Neural progenitor cell (in vitro differentiated cells): ENCODE data around the gene IQGAP2. TPM values are rescaled to one million over a fixed set of nuclear protein-coding genes. Genes with fewer than 3 reads are reported as not detected.

Experiments used
- DNase-seq: peaks from one replicate; pipeline ENCODE4 v3.0.0-alpha.2; 2016; ENCODE audit warnings: low spot score
- H2AFZ ChIP-seq: fragments of 200-600 bp; sonication (generic); replicated peaks from 2 replicates; pipeline ENCODE4 v1.6.1; 2016; ENCODE audit warnings: antibody characterized with exemption
- H3F3A ChIP-seq: fragments of 200-600 bp; sonication (generic); 2 replicates; pipeline ENCODE4 v1.6.1; 2016; ENCODE audit warnings: antibody characterized with exemption, low read depth
- H3K27ac ChIP-seq: fragments of 200-600 bp; sonication (generic); 2 replicates; pipeline ENCODE4 v1.5.1; 2016; ENCODE audit warnings: mild to moderate bottlenecking
- H3K27me3 ChIP-seq: fragments of 200-600 bp; sonication (generic); 2 replicates; pipeline ENCODE4 v1.6.1; 2016; ENCODE audit warnings: mild to moderate bottlenecking, moderate library complexity
- H3K36me3 ChIP-seq: fragments of 200-600 bp; sonication (generic); 2 replicates; pipeline ENCODE4 v1.5.1; 2016
- H3K4me1 ChIP-seq: fragments of 200-600 bp; sonication (generic); 2 replicates; pipeline ENCODE4 v1.6.1; 2016; ENCODE audit warnings: mixed run types
- H3K4me2 ChIP-seq: fragments of 200-600 bp; sonication (generic); 2 replicates; pipeline ENCODE4 v1.6.1; 2016
- H3K4me3 ChIP-seq: fragments of 200-600 bp; sonication (generic); 2 replicates; pipeline ENCODE4 v1.5.1; 2016
- H3K79me2 ChIP-seq: fragments of 200-600 bp; sonication (generic); 2 replicates; pipeline ENCODE4 v1.6.1; 2016; ENCODE audit warnings: low read depth
- H3K9ac ChIP-seq: fragments of 200-600 bp; sonication (generic); 2 replicates; pipeline ENCODE4 v1.6.1; 2016
- H3K9me3 ChIP-seq: fragments of 200-600 bp; sonication (generic); 2 replicates; pipeline ENCODE4 v1.5.1; 2016; ENCODE audit warnings: low read depth
- H4K20me1 ChIP-seq: fragments of 200-600 bp; sonication (generic); 2 replicates; pipeline ENCODE4 v1.6.1; 2016; ENCODE audit warnings: low read depth
- H3K27ac Mint-ChIP-seq: 3 replicates; pipeline ENCODE4 v1.8.0; 2021; ENCODE audit warnings: mixed read lengths
- H3K27me3 Mint-ChIP-seq: 2 replicates; pipeline ENCODE4 v1.8.0; 2022; ENCODE audit warnings: low read depth, mild to moderate bottlenecking, inconsistent platforms, moderate library complexity, mixed read lengths; ENCODE audit not compliant: insufficient read depth
- H3K36me3 Mint-ChIP-seq: 3 replicates; pipeline ENCODE4 v1.8.0; 2021; ENCODE audit warnings: mixed read lengths
- H3K4me1 Mint-ChIP-seq: 3 replicates; pipeline ENCODE4 v1.8.0; 2021; ENCODE audit warnings: mixed read lengths
- H3K4me3 Mint-ChIP-seq: 3 replicates; pipeline ENCODE4 v1.8.0; 2021; ENCODE audit warnings: mild to moderate bottlenecking, moderate library complexity, mixed read lengths
- H3K9me3 Mint-ChIP-seq: 3 replicates; pipeline ENCODE4 v1.8.0; 2020; ENCODE audit warnings: mixed read lengths
- EZH2 ChIP-seq: fragments of 200-600 bp; sonication (generic); IDR thresholded peaks from 2 replicates; pipeline ENCODE4 v1.6.1; 2017; ENCODE audit warnings: antibody characterized with exemption, mild to moderate bottlenecking, moderate library complexity
- EZH2phosphoT487 ChIP-seq: fragments of 200-600 bp; sonication (generic); IDR thresholded peaks from 2 replicates; pipeline ENCODE4 v1.6.1; 2017; ENCODE audit warnings: antibody characterized with exemption
- total RNA-seq: library from RNA; depleted of rRNA; stranded (reverse); fragments of >200 nt; gene quantifications from 2 replicates; pipeline ENCODE4 v1.2.3, GENCODE V29; 2015; ENCODE audit warnings: low replicate concordance
- TF ChIP-seq, protein P1 (sequence below): fragments of 200-600 bp; sonication (generic); IDR thresholded peaks from 2 replicates; pipeline ENCODE4 v1.5.1; 2017; ENCODE audit warnings: antibody characterized with exemption, mild to moderate bottlenecking

Gene IQGAP2
- total RNA-seq, 1 donor from 2014 or later = 37.7 TPM

DNA sequence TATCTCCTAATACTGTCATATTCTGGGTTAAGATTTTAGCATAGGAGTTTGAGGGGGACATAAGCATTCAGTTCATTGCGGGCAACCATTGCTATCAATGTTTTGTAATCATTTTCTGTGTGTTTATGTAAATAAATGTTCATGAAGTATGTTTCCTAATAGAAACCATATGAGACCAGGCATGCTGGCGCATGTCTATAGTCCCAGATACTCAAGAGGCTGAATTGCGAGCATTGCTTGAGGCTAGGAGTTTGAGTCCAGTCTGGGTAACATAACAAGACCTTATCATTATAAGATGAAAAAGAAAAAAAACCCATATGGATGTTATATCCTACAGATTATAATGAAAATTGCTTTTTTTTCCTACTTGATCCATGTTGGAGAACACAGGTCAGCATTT is 129.0 kb downstream of the IQGAP2 start:
- no peaks in the 10 kb centered on the region for H4K20me1 ChIP-seq
- H3K36me3 Mint-ChIP-seq = no peaks in the 10 kb centered on the region
- H3K4me1 ChIP-seq = no peaks in the 10 kb centered on the region
- H3K27ac ChIP-seq = no peak overlapping the region
- no peak overlapping the region for H3K4me2 ChIP-seq
- H3K9me3 ChIP-seq = no peaks in the 10 kb centered on the region
- H3K27ac Mint-ChIP-seq = no peak overlapping the region
- H3K9me3 Mint-ChIP-seq = peaks cover 3% of the 10 kb centered on the region
- H3K27me3 Mint-ChIP-seq = peaks cover 2% of the 10 kb centered on the region
- no peak overlapping the region for H3K9ac ChIP-seq
- H3K79me2 ChIP-seq = no peaks in the 10 kb centered on the region
- H2AFZ ChIP-seq = no peak overlapping the region
- TF ChIP-seq, protein P1, sequence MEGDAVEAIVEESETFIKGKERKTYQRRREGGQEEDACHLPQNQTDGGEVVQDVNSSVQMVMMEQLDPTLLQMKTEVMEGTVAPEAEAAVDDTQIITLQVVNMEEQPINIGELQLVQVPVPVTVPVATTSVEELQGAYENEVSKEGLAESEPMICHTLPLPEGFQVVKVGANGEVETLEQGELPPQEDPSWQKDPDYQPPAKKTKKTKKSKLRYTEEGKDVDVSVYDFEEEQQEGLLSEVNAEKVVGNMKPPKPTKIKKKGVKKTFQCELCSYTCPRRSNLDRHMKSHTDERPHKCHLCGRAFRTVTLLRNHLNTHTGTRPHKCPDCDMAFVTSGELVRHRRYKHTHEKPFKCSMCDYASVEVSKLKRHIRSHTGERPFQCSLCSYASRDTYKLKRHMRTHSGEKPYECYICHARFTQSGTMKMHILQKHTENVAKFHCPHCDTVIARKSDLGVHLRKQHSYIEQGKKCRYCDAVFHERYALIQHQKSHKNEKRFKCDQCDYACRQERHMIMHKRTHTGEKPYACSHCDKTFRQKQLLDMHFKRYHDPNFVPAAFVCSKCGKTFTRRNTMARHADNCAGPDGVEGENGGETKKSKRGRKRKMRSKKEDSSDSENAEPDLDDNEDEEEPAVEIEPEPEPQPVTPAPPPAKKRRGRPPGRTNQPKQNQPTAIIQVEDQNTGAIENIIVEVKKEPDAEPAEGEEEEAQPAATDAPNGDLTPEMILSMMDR = no peak
- TF ChIP-seq EZH2phosphoT487 (no peak), EZH2 (no peak)
- H3F3A ChIP-seq = no peaks in the 10 kb centered on the region
- no peak overlapping the region for H3K4me3 ChIP-seq
- DNase-seq = no peak
- no peaks in the 10 kb centered on the region for H3K4me1 Mint-ChIP-seq
- no peaks in the 10 kb centered on the region for H3K36me3 ChIP-seq
- no peaks in the 10 kb centered on the region for H3K27me3 ChIP-seq
- H3K4me3 Mint-ChIP-seq = no peak overlapping the region

DNA sequence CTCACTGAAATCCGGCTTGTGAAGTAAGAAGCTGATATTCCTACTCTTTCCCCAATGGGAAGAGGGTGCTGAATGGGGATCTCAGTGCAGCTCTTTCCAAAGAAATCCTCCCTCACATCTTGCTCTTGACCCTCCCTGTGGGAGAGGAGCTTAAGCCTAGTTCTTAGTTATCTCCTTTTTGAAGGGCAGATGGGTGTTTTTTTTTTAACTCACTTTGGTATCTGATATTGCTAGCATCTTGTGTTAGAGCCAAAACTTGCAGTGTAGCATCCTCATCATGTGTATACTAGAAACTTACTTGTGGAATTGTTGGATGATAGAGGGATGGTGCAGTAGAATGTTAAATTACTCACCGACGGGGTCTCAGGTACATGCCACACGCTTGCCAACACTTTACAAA is 129.9 kb downstream of the IQGAP2 start:
- no peaks in the 10 kb centered on the region for H3K36me3 Mint-ChIP-seq
- H3K9me3 Mint-ChIP-seq = peaks cover 3% of the 10 kb centered on the region
- DNase-seq = no peak

DNA sequence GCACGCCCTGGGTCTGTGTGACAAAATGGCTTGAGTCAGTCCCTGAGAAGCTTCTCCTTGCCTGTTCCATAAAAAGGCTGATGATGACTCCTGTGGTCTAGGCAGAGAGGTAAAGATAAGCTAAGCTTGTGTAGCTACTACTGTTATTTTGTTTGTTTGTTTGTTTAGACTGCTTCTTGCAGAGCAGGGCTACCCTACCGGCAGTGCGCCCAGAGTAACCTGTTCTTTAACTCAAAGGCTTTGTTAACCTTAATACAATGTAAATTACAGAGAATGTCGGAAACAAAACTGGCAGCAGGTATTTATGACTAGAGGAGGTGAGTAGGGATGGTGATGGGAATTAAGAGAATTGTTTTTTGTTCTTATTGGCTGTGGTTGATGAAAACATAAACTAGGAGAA is 132.5 kb downstream of the IQGAP2 start:
- Mint-ChIP-seq H3K27me3 (peaks cover 2% of the 10 kb centered on the region), H3K27ac (no peak overlapping the region), H3K36me3 (no peaks in the 10 kb centered on the region), H3K4me3 (no peak overlapping the region), H3K9me3 (peaks cover 3% of the 10 kb centered on the region), H3K4me1 (no peaks in the 10 kb centered on the region)
- H3K9ac ChIP-seq = no peak overlapping the region
- DNase-seq = no peak
- H3K27me3 ChIP-seq = no peaks in the 10 kb centered on the region
- no peaks in the 10 kb centered on the region for H3K9me3 ChIP-seq
- no peak overlapping the region for H3K4me2 ChIP-seq
- no peaks in the 10 kb centered on the region for H3K79me2 ChIP-seq
- no peak overlapping the region for H3K27ac ChIP-seq
- no peak overlapping the region for H3K4me3 ChIP-seq
- H3K36me3 ChIP-seq = no peaks in the 10 kb centered on the region
- no peaks in the 10 kb centered on the region for H4K20me1 ChIP-seq
- H3K4me1 ChIP-seq = no peaks in the 10 kb centered on the region
- TF ChIP-seq EZH2phosphoT487 = no peak
- TF ChIP-seq, protein P1 = no peak
- TF ChIP-seq EZH2 = no peak
- H3F3A ChIP-seq = no peaks in the 10 kb centered on the region
- H2AFZ ChIP-seq = no peak overlapping the region

More for the DNA sequence above, 129.9 kb downstream of the IQGAP2 start:
- Histone ChIP-seq H3F3A (no peaks in the 10 kb centered on the region), H3K9ac (no peak overlapping the region), H3K27me3 (no peaks in the 10 kb centered on the region), H3K36me3 (no peaks in the 10 kb centered on the region), H3K4me3 (no peak overlapping the region), H3K79me2 (no peaks in the 10 kb centered on the region), H2AFZ (no peak overlapping the region), H3K4me2 (no peak overlapping the region), H3K4me1 (no peaks in the 10 kb centered on the region), H4K20me1 (no peaks in the 10 kb centered on the region), H3K27ac (no peak overlapping the region), H3K9me3 (no peaks in the 10 kb centered on the region)
- Mint-ChIP-seq H3K27ac (no peak overlapping the region), H3K27me3 (peaks cover 2% of the 10 kb centered on the region), H3K4me1 (no peaks in the 10 kb centered on the region), H3K4me3 (no peak overlapping the region)
- TF ChIP-seq, protein P1 = no peak
- TF ChIP-seq EZH2 (no peak), EZH2phosphoT487 (no peak)
